Endodermal cell (in vitro differentiated cells): ENCODE data around the gene OXCT1. TPM values are rescaled to one million over a fixed set of nuclear protein-coding genes. Genes with fewer than 3 reads are reported as not detected.

Experiments
- DNase-seq: peaks from one replicate; pipeline ENCODE4 v3.0.0-alpha.2; 2017
- H3K27ac ChIP-seq: 2 replicates; pipeline ENCODE4 v1.5.1; 2013; ENCODE audit warnings: mild to moderate bottlenecking, low read depth, low read length, moderate library complexity
- H3K27me3 ChIP-seq: 2 replicates; pipeline ENCODE4 v1.6.1; 2013; ENCODE audit warnings: mild to moderate bottlenecking, low read length, moderate library complexity; ENCODE audit not compliant: insufficient read depth, control insufficient read depth, poor library complexity, severe bottlenecking
- H3K36me3 ChIP-seq: 2 replicates; pipeline ENCODE4 v1.7.0; 2013; ENCODE audit warnings: mild to moderate bottlenecking, low read length, moderate library complexity; ENCODE audit not compliant: control insufficient read depth, insufficient read depth
- H3K4me1 ChIP-seq: one replicate; pipeline ENCODE4 v1.7.0; 2013; ENCODE audit warnings: low read length; ENCODE audit not compliant: control insufficient read depth, insufficient read depth
- H3K4me3 ChIP-seq: 2 replicates; pipeline ENCODE4 v1.5.1; 2013; ENCODE audit warnings: mild to moderate bottlenecking, low read length, moderate library complexity
- H3K9ac ChIP-seq: 2 replicates; pipeline ENCODE4 v1.6.1; 2013; ENCODE audit warnings: mild to moderate bottlenecking, low read length, moderate library complexity; ENCODE audit not compliant: poor library complexity, severe bottlenecking; ENCODE audit errors: extremely low read depth
- H3K9me3 ChIP-seq: 2 replicates; pipeline ENCODE4 v1.6.1; 2013; ENCODE audit warnings: mild to moderate bottlenecking, low read length, moderate library complexity; ENCODE audit not compliant: control insufficient read depth
- H3K27ac Mint-ChIP-seq: 2 replicates; pipeline ENCODE4 v1.8.0; 2020; ENCODE audit warnings: mixed read lengths
- H3K27me3 Mint-ChIP-seq: 2 replicates; pipeline ENCODE4 v1.8.0; 2021; ENCODE audit warnings: mild to moderate bottlenecking, mixed read lengths; ENCODE audit not compliant: insufficient read depth
- H3K36me3 Mint-ChIP-seq: 2 replicates; pipeline ENCODE4 v1.8.0; 2020; ENCODE audit warnings: low read depth, mixed read lengths
- H3K4me1 Mint-ChIP-seq: 2 replicates; pipeline ENCODE4 v1.8.0; 2020; ENCODE audit warnings: mixed read lengths
- H3K4me3 Mint-ChIP-seq: 2 replicates; pipeline ENCODE4 v1.8.0; 2020; ENCODE audit warnings: mild to moderate bottlenecking, moderate library complexity, mixed read lengths
- H3K9me3 Mint-ChIP-seq: 2 replicates; pipeline ENCODE4 v1.8.0; 2020; ENCODE audit warnings: mild to moderate bottlenecking, mixed read lengths
- WGBS, 2 experiments: methylation state at CpG; one replicate each; pipeline versions ENCODE4 v1.1.5 to v1.1.7; 2013; ENCODE audit warnings: missing lambda C conversion rate in 2 of 2, mixed read lengths in 1 of 2; ENCODE audit not compliant: insufficient coverage in 1 of 2, insufficient read length in 1 of 2; 5-methylcytosine and 5-hydroxymethylcytosine counted together
- total RNA-seq, 2 donors: library from RNA; stranded (reverse); fragmentation: NEBNext Ultra II Directional in 1 of 2; extraction: Animal tissue kit (Norgen Biotek cat#: 25700) in 1 of 2; gene quantifications; 2 replicates in 1 of 2; 3 replicates in 1 of 2; pipeline ENCODE4 v1.2.1, GENCODE V29; 2021
- TF ChIP-seq, protein P1 (sequence below): fragments of 200-600 bp; sonication (generic); conservative IDR thresholded peaks from 2 replicates; pipeline ENCODE4 v1.5.0; 2021; ENCODE audit warnings: antibody characterized with exemption, mild to moderate bottlenecking

OXCT1 gene
- total RNA-seq, 2 donors from 2014 or later, result 24.5 to 25.1 TPM

- H3K4me3 ChIP-seq, result no peak overlapping the region
- Mint-ChIP-seq H3K27me3 (no peaks in the 10 kb centered on the region), H3K36me3 (peaks cover 17% of the 10 kb centered on the region), H3K4me3 (no peak overlapping the region), H3K9me3 (peaks cover 6% of the 10 kb centered on the region), H3K4me1 (no peaks in the 10 kb centered on the region), H3K27ac (no peak overlapping the region)
- H3K9ac ChIP-seq, result no peak overlapping the region
- no peak for DNase-seq
- peaks cover 8% of the 10 kb centered on the region for H3K36me3 ChIP-seq
- TF ChIP-seq, protein P1, sequence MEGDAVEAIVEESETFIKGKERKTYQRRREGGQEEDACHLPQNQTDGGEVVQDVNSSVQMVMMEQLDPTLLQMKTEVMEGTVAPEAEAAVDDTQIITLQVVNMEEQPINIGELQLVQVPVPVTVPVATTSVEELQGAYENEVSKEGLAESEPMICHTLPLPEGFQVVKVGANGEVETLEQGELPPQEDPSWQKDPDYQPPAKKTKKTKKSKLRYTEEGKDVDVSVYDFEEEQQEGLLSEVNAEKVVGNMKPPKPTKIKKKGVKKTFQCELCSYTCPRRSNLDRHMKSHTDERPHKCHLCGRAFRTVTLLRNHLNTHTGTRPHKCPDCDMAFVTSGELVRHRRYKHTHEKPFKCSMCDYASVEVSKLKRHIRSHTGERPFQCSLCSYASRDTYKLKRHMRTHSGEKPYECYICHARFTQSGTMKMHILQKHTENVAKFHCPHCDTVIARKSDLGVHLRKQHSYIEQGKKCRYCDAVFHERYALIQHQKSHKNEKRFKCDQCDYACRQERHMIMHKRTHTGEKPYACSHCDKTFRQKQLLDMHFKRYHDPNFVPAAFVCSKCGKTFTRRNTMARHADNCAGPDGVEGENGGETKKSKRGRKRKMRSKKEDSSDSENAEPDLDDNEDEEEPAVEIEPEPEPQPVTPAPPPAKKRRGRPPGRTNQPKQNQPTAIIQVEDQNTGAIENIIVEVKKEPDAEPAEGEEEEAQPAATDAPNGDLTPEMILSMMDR, result no peak
- H3K4me1 ChIP-seq, result no peaks in the 10 kb centered on the region
- no peaks in the 10 kb centered on the region for H3K27me3 ChIP-seq
- WGBS, 2 experiments, result 86 to 88% methylated on average over 3 of the region's 3 CpGs
- H3K27ac ChIP-seq, result no peak overlapping the region
- H3K9me3 ChIP-seq, result no peaks in the 10 kb centered on the region
Observed at GRCh38 chr5:41844502-41844901, 25.7 kb downstream of the OXCT1 start.

DNA sequence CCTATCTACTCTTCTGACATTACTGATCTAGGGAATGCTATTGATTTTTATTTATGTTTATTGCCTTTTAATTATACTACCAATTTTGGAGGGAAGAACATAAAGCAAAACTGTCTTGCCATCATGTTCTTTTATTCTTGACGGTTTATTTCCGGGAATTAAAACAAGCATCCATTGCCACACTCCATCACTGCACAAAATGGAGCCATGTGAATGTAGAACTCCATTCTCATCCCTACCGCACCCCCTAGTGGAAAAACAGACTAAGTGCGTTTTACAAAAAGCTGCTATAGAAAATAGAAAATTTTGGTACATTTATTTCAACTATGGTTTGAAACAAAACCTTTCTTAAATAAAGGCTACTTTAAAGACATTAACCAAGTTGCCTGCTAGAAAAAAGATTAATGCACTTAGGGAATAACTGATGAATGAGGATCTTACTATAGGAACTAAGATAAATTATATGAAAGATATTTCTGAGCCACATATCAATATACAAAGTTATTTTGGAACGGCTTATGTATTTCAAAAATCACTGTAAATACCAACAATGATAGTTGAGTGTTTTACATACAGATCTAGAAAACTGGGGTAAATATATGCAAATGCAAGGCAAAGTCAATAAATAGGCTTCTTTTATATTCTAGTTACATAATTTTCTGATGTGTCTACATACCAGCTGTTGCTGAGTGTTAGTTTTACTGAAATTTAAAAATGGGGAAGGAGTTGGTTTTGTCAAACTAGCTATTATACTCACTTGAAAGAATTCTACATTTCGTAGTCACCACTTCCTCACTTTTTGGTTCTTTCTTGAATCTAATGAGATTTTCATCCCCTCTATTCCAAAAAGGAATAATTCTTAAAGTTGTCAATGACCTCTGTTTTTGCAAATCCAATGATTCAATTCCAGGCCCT, 26.5 kb downstream of the OXCT1 start:
- no peak overlapping the region for H3K9ac ChIP-seq
- WGBS, 2 experiments, result 35 to 83% methylated on average over 1 to 5 of the region's 6 CpGs
- no peak overlapping the region for H3K27ac ChIP-seq
- H3K4me1 ChIP-seq, result no peaks in the 10 kb centered on the region
- TF ChIP-seq, protein P1, result peak; percentile 90
- Mint-ChIP-seq H3K27me3 (no peaks in the 10 kb centered on the region), H3K36me3 (peaks cover 9% of the 10 kb centered on the region), H3K9me3 (no peaks in the 10 kb centered on the region), H3K4me3 (no peak overlapping the region), H3K4me1 (no peaks in the 10 kb centered on the region), H3K27ac (no peak overlapping the region)
- H3K9me3 ChIP-seq, result no peaks in the 10 kb centered on the region
- no peak overlapping the region for H3K4me3 ChIP-seq
- no peak for DNase-seq
- H3K27me3 ChIP-seq, result no peaks in the 10 kb centered on the region
- no peaks in the 10 kb centered on the region for H3K36me3 ChIP-seq

- no peak overlapping the region for H3K27ac ChIP-seq
- H3K4me3 ChIP-seq, result no peak overlapping the region
- no peaks in the 10 kb centered on the region for H3K27me3 ChIP-seq
- H3K4me1 ChIP-seq, result no peaks in the 10 kb centered on the region
- H3K9me3 ChIP-seq, result no peaks in the 10 kb centered on the region
- peaks cover 9% of the 10 kb centered on the region for H3K36me3 Mint-ChIP-seq
- H3K36me3 ChIP-seq, result peaks cover 5% of the 10 kb centered on the region
- TF ChIP-seq, protein P1, result no peak
- no peak overlapping the region for H3K27ac Mint-ChIP-seq
- H3K9me3 Mint-ChIP-seq, result no peaks in the 10 kb centered on the region
- no peak overlapping the region for H3K4me3 Mint-ChIP-seq
- H3K27me3 Mint-ChIP-seq, result no peaks in the 10 kb centered on the region
- DNase-seq, result no peak
- H3K9ac ChIP-seq, result no peak overlapping the region
- H3K4me1 Mint-ChIP-seq, result no peaks in the 10 kb centered on the region
Observed at GRCh38 chr5:41842777-41843176, 27.4 kb downstream of the OXCT1 start.
